Right forelimb (tissue), 1 donor: Measurements from ENCODE around the gene ELP2.
A peak's percentile ranks its signal among the peaks of the same experiment; 100 is the strongest.
"Not testable (repeated sequence)": the region's sequence is repeated elsewhere in the genome, so short reads cannot be mapped to it uniquely, and the experiment has no call there.

Experiments used
- DNase-seq: peaks from one replicate; pipeline ENCODE4 v3.0.0-alpha.2; 2018

Gene ELP2

DNA sequence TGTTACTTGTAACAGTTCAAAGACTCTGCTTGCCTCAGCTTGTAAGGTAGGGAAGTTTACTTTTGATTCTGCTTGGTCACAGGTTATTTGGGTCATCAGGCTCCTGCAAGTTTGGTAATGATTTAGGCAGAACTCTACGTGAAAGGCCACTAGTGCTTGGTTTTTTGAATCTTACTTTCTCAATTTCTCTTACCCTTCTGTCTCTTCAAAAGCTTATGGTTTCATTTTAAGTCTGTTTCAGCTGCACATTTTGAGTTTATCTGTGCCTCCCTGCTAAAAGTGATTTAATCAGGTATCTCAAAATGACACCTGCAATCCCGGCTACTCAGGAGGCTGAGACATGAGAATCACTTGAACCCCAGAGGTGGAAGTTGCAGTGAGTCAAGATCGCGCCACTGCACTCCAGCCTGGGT lies 31.3 kb downstream of the ELP2 start:
- no peak for DNase-seq

- no peak for DNase-seq
Measured at GRCh38 chr18:36162981-36163380, 33.3 kb downstream of the ELP2 start.

DNA sequence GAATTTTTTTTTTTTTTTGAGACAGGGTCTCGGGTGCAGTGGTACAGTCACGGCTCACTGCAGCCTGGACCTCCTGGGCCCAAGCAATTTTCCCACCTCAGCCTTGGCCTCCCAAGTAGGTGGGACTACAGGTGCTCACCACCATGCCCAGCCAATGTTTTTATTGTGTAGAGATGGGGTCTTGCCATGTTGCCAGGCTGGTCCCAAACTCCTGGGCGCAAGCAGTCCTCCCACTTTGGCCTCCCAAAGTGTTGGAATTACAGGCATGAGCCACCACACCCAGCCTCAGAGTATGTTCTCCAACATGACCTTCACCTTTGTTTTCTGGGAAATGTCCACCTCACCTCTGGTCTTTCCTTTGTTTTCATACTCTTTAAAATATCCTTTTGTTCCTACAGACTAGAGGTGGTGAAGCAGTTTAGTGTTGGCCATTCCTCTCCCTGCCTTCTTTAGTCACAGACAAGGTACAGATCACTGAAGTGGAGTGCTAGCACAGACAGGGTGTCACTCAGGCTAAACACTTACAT lies 38.1 kb downstream of the ELP2 start:
- no peak for DNase-seq

DNA sequence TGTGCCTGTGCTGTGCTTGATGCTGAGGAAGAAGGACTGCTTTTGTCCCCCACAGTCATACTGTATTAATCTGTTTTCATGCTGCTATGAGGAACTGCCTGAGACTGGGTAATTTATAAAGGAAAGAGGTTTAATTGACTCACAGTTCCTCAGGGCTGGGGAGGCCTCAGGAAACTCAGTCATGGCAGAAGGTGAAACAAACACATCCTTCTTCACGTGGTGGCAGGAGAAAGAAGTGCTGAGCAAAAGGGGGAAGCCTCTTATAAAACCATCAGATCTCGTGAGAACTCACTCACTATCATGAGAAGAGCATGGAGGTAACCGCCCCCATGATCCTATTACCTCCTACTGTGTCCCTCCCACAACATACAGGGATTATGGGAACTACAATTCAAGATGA lies 38.6 kb downstream of the ELP2 start:
- not testable (repeated sequence) for DNase-seq

DNA sequence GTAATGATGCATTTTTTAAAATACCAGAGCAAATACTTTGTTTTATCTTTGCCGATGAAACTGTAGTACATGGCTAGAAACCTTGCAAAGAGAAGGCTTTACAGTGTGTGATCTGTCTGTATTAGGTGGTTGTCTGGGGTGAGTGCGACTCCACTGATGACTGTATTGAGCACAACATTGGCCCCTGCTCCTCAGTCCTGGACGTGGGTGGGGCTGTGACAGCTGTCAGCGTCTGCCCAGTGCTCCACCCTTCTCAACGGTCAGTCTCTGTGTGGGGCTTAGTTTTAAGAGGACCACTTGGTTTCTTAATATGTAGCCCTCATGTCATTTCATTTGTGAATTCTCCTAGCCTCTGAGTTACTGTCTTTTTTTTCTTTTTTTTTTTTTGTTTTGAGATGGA lies 40.2 kb downstream of the ELP2 start:
- no peak for DNase-seq

- no peak for DNase-seq
Measured at GRCh38 chr18:36175481-36175880, 45.8 kb downstream of the ELP2 start.

DNA sequence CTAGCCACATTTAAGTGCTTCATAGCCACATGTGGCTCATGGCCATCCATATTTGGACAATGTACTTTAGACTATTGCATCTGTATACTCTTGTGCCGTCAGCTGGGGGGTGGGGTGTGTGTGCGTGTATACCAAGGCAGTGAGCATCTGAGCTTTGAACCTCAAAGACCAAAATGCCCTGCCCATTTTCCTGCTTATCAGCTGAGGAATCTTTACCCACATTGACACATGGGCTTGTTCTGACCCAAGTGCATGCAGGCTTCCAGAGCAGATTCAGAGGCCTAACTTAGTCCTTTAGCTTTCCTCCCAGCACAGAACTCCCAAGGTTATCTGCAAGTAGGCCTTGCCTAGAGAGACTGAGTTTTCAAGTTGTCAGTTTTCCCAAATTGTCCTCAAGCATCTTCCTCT lies 46.5 kb downstream of the ELP2 start:
- no peak for DNase-seq

DNA sequence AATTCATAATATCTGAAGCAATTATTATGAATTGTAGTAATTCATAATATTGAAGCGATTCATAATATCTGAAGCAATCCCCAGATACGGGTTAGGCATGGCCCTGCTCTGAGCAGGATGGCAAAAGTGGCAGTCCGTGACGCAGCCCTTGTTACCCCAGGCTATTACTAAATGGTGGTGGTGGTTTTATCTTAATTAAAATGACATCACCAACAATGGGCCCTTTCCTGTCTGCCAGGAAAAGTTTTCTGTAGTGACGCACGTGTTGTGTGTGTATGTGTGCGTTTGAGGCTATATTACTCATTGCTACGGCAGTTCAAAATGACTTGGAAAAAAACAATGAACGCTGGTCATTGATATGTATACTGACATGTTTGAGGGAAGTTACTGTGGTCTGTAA lies 47.0 kb downstream of the ELP2 start:
- DNase-seq, result no peak

DNA sequence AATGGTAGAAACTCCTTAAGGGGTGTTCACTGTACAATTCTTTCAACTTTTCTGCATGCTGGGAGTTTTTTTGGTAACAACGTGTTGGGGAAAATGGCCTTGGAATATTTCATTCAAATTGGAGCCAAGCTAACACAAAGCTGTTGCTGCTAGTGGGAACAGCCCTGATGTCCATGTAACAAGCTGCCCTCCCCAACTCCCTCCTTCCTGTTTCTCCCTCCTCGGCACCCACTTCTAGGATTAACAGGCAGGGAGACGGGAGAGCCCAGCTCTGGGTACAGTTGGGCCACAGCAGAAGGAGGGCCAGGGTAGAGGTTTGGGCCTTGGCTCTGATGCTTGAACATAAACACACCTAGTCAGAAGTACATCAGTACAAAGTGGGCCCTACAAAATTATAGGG lies 48.2 kb downstream of the ELP2 start:
- no peak for DNase-seq

GRCh38 chr18:36179562-36180355 lies 50.1 kb downstream of the ELP2 start:
- DNase-seq, result peak; percentile 66

- DNase-seq, result no peak
Measured at GRCh38 chr18:36181441-36181840, 51.7 kb downstream of the ELP2 start.

GRCh38 chr18:36181898-36182506 lies 52.3 kb downstream of the ELP2 start:
- no peak for DNase-seq

GRCh38 chr18:36183033-36183432 lies 53.3 kb downstream of the ELP2 start:
- DNase-seq, result no peak

DNA sequence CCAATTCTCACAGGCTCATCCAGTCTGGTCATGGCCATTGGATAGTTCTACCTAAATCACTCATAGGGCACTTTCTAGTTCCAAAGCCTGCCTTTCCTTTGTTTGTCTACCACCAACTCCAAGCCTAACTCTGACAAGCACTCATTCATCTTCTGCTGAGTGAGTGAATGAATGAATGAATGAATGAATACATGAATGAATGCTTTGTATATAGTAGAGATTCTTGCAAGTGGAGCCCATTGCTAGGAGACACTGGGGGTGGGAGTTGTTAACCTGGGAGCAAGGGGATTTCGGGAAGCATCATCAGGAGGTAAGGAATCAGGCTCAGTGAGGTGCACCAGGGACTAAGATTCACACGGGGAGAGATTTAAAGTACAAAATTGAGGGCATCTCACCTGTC lies 54.3 kb downstream of the ELP2 start:
- DNase-seq, result no peak

DNA sequence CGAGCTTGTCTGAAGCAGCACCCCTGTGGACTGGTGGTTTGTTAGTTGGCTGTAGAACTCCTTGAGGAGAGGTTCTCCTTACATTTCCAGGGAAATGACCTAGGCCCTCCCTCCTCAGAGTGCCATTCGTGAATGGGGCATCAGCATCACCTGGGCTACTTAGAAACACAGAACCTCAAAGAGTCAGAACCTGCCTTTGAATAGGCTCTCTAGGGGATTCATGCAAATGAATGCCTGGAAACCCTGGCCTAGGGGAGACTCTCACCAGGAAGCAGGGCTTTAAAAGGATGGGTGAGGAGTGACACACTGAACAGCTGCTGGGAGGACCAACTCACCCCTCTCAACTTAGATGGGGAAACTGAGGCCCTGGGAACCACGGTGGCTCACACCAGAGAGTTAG lies 55.5 kb downstream of the ELP2 start:
- no peak for DNase-seq

GRCh38 chr18:36185901-36186460 lies 56.3 kb downstream of the ELP2 start:
- no peak for DNase-seq

GRCh38 chr18:36186461-36187192 lies 56.9 kb downstream of the ELP2 start:
- no peak for DNase-seq

- peak; percentile 80 for DNase-seq
Measured at GRCh38 chr18:36187193-36187825, 57.6 kb downstream of the ELP2 start, which contains the start of gene MOCOS. Gene MOCOS, plus strand, starts transcription at chr18:36187497. Its CDS starts 43 bp downstream, at chr18:36187540.

GRCh38 chr18:36187826-36188721 lies 58.4 kb downstream of the ELP2 start:
- no peak for DNase-seq

- DNase-seq, result no peak
Measured at GRCh38 chr18:36188916-36189315, 59.2 kb downstream of the ELP2 start.

GRCh38 chr18:36189486-36189885 lies 59.8 kb downstream of the ELP2 start:
- no peak for DNase-seq

DNA sequence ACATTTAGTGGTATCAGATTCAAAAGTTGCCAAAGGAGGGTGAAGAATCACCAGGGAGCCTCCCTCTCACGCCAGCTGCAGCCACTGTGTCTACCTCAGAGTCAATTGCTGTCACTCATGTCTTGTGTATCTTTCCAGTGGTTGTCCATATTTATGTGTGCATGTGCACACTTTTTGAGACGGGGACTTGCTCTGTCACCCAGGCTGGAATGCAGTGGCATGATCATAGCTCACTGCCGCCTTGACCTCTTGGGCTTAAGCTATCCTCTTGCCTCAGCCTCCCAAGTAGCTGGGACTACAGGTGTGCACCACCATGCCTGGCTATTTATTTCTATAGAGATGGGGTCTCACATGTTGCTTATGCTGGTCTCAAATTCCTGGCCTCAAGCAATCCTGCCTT lies 61.6 kb downstream of the ELP2 start:
- no peak for DNase-seq
